GM23338 (cell line): Measurements from ENCODE around the gene IGF2BP2.

Source experiments
- CREB1 ChIP-seq: fragments of 250-450 bp; sonication (Bioruptor Pico); IDR thresholded peaks from 2 replicates; pipeline ENCODE4 v1.5.0; 2020; ENCODE audit warnings: low read depth, mild to moderate bottlenecking, moderate library complexity
- CTCF ChIP-seq, 2 experiments: fragments of 200-600 bp in 1 of 2; sonication (generic) in 1 of 2; conservative IDR thresholded peaks; 2 replicates each; pipeline versions ENCODE4 v1.5.1 to v1.6.1; 2016 to 2017; ENCODE audit warnings: antibody characterized with exemption in 2 of 2, low read depth in 2 of 2, mild to moderate bottlenecking in 2 of 2, moderate library complexity in 1 of 2
- EZH2 ChIP-seq: fragments of 200-600 bp; sonication (generic); IDR thresholded peaks from one replicate; pipeline ENCODE4 v1.8.0; 2017; ENCODE audit warnings: antibody characterized with exemption, mild to moderate bottlenecking, low read depth; ENCODE audit not compliant: unreplicated experiment
- EZH2phosphoT487 ChIP-seq: fragments of 200-600 bp; sonication (generic); IDR thresholded peaks from one replicate; pipeline ENCODE4 v1.8.1; 2018; ENCODE audit warnings: antibody characterized with exemption; ENCODE audit not compliant: unreplicated experiment
- JUNB ChIP-seq: IDR thresholded peaks from one replicate; pipeline ENCODE4 v1.6.1; 2016; ENCODE audit warnings: antibody characterized with exemption; ENCODE audit not compliant: unreplicated experiment
- POLR2AphosphoS5 ChIP-seq: IDR thresholded peaks from 2 replicates; pipeline ENCODE4 v1.6.1; 2016; ENCODE audit warnings: antibody characterized with exemption, low read depth
- REST ChIP-seq: IDR thresholded peaks from one replicate; pipeline ENCODE4 v1.6.1; 2018; ENCODE audit warnings: antibody characterized with exemption; ENCODE audit not compliant: unreplicated experiment
- ZNF331 ChIP-seq: fragments of 250-450 bp; sonication (Bioruptor Pico); IDR thresholded peaks from 2 replicates; pipeline ENCODE4 v1.5.0; 2020; ENCODE audit warnings: low read depth, mild to moderate bottlenecking, moderate library complexity

- no peak for TF ChIP-seq CTCF (conservative IDR thresholded peaks at IDR 0.05; ENCODE audit: low read depth in 2 of 2)
- TF ChIP-seq POLR2AphosphoS5 = no peak
- no peak for TF ChIP-seq EZH2phosphoT487
- no peak for TF ChIP-seq CREB1
- TF ChIP-seq EZH2 = no peak
- no peak for TF ChIP-seq ZNF331
- no peak for TF ChIP-seq JUNB
- TF ChIP-seq REST = no peak
Measured at GRCh38 chr3:185830018-185830797, 5.4 kb upstream of the IGF2BP2 start.
